Measurements from ENCODE around the gene TUBA1B.

TUBA1B gene

GRCh38 chr12:49091836-49092085 lies 39.4 kb downstream of the TUBA1B start:
- Histone ChIP-seq H3K36me3 (ENCODE audit: control insufficient read depth in 2 of 2, insufficient read depth in 1 of 2, low read length in 2 of 2) (peaks cover 3 to 14% of the 10 kb centered on the region in 2 experiments; a peak in 1 of 3 replicates), H3K9me3 (ENCODE audit: control insufficient read depth, insufficient read depth, low read depth, low read length) (no peaks in the 10 kb centered on the region), H3K27ac (ENCODE audit: extremely low read depth, low read depth, low read length) (no peak overlapping the region), H3K4me3 (ENCODE audit: low read depth, low read length) (peak overlapping the region; percentile 26), H3K4me1 (ENCODE audit: control insufficient read depth, insufficient read depth, low read length) (no peaks in the 10 kb centered on the region)
- TF ChIP-seq GLI4 (tag by site-specific recombination; IDR thresholded peaks at IDR 0.05) (no peak), ZNF335 (tag by site-specific recombination; conservative IDR thresholded peaks at IDR 0.05) (peak; percentile 56)
- TF ChIP-seq, protein P1, sequence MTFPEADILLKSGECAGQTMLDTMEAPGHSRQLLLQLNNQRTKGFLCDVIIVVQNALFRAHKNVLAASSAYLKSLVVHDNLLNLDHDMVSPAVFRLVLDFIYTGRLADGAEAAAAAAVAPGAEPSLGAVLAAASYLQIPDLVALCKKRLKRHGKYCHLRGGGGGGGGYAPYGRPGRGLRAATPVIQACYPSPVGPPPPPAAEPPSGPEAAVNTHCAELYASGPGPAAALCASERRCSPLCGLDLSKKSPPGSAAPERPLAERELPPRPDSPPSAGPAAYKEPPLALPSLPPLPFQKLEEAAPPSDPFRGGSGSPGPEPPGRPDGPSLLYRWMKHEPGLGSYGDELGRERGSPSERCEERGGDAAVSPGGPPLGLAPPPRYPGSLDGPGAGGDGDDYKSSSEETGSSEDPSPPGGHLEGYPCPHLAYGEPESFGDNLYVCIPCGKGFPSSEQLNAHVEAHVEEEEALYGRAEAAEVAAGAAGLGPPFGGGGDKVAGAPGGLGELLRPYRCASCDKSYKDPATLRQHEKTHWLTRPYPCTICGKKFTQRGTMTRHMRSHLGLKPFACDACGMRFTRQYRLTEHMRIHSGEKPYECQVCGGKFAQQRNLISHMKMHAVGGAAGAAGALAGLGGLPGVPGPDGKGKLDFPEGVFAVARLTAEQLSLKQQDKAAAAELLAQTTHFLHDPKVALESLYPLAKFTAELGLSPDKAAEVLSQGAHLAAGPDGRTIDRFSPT (tag by site-specific recombination; IDR thresholded peaks at IDR 0.05), result peak; percentile 32; the same call in 1 of the 2 replicates
- POLR2A ChIA-PET, result interaction anchor here (0.7 to 4.8 kb wide), 6 partner anchors 22 to 39 kb away, joined by 3 to 28 read pairs (median 6); partner anchors contain the start of genes RHEBL1 and TUBA1B
- CTCF ChIA-PET, result interaction anchor here (0.6 to 5.0 kb wide), 21 partner anchors 9 to 103 kb away, joined by 3 to 74 read pairs (median 5); partner anchors contain the start of genes LMBR1L and RHEBL1

DNA sequence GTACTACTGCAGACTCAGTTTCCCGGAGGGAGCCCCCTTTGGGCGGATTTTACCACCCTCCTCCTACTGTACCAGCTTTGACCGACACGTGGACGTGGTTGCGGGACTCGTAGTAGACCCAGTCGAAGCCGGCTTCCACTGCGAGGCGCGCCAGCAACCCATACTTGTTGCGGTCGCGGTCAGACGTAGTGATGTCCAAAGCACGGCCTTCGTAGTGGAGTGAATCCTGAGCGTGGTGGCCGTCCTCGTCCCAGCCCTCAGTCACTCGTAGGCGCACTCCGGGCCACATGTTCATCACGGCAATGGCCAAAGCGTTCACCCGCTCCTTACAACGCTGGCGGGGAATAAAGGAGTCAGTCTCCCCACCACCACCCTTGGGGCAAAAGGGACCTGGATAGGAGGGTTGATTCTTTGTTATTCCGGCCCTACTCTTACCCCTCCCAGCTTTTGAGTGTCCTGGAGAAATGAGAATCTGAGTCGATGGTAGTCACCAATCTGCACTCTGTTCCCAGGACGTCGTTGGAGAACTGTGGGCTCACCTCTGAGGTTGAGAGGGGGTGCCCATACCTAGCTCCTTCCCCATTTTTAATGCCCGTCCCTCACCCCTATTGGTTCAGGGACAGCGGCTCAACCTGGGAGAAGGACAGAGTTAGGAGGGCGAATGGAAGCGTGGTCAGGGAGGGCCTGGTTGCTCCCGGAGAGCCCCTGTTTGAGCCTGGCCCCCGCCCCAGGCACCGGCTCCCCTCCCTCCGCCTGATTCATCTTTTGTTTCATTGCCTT lies 39.9 kb downstream of the TUBA1B start:
- Histone ChIP-seq H3K9me3 (ENCODE audit: control insufficient read depth, insufficient read depth, low read depth, low read length) (no peaks in the 10 kb centered on the region), H3K4me1 (ENCODE audit: control insufficient read depth, insufficient read depth, low read length) (no peaks in the 10 kb centered on the region), H3K4me3 (ENCODE audit: low read depth, low read length) (no peak overlapping the region), H3K36me3 (ENCODE audit: control insufficient read depth in 2 of 2, insufficient read depth in 1 of 2, low read length in 2 of 2) (peaks cover 2 to 10% of the 10 kb centered on the region in 2 experiments; a peak in 1 of 3 replicates), H3K27ac (ENCODE audit: extremely low read depth, low read depth, low read length) (no peak overlapping the region)
- CTCF ChIA-PET, result interaction anchor here (0.6 to 5.0 kb wide), 20 partner anchors 10 to 103 kb away, joined by 3 to 74 read pairs (median 6); partner anchors contain the start of genes LMBR1L and RHEBL1
- POLR2A ChIA-PET, result interaction anchor here (0.7 to 4.8 kb wide), 5 partner anchors 22 to 40 kb away, joined by 3 to 28 read pairs (median 6); partner anchors contain the start of genes RHEBL1 and TUBA1B
- TF ChIP-seq ZNF433 (tag by site-specific recombination; IDR thresholded peaks at IDR 0.05; ENCODE audit: low read depth), result no peak
- TF ChIP-seq ZNF114 (tag by site-specific recombination; IDR thresholded peaks at IDR 0.05), result no peak
- no peak for TF ChIP-seq ZNF26 (tag by site-specific recombination; IDR thresholded peaks at IDR 0.05)
- TF ChIP-seq ZNF561 (tag by site-specific recombination; IDR thresholded peaks at IDR 0.05; ENCODE audit: borderline replicate concordance), result no peak
- no peak for TF ChIP-seq IKZF3 (tag by site-specific recombination; IDR thresholded peaks at IDR 0.05)
- no peak for TF ChIP-seq ZNF677 (tag by site-specific recombination; IDR thresholded peaks at IDR 0.05)
- TF ChIP-seq, protein P2, sequence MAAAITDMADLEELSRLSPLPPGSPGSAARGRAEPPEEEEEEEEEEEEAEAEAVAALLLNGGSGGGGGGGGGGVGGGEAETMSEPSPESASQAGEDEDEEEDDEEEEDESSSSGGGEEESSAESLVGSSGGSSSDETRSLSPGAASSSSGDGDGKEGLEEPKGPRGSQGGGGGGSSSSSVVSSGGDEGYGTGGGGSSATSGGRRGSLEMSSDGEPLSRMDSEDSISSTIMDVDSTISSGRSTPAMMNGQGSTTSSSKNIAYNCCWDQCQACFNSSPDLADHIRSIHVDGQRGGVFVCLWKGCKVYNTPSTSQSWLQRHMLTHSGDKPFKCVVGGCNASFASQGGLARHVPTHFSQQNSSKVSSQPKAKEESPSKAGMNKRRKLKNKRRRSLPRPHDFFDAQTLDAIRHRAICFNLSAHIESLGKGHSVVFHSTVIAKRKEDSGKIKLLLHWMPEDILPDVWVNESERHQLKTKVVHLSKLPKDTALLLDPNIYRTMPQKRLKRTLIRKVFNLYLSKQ (tag by site-specific recombination; IDR thresholded peaks at IDR 0.05; ENCODE audit: borderline replicate concordance), result no peak
- TF ChIP-seq HOXD13 (CRISPR knock-in tag; IDR thresholded peaks at IDR 0.05; ENCODE audit: borderline replicate concordance), result no peak
- no peak for TF ChIP-seq ZNF830 (tag by site-specific recombination; IDR thresholded peaks at IDR 0.05; ENCODE audit: low read depth)
- no peak for TF ChIP-seq ZBTB48 (tag by site-specific recombination; IDR thresholded peaks at IDR 0.05)
- TF ChIP-seq, protein P3, sequence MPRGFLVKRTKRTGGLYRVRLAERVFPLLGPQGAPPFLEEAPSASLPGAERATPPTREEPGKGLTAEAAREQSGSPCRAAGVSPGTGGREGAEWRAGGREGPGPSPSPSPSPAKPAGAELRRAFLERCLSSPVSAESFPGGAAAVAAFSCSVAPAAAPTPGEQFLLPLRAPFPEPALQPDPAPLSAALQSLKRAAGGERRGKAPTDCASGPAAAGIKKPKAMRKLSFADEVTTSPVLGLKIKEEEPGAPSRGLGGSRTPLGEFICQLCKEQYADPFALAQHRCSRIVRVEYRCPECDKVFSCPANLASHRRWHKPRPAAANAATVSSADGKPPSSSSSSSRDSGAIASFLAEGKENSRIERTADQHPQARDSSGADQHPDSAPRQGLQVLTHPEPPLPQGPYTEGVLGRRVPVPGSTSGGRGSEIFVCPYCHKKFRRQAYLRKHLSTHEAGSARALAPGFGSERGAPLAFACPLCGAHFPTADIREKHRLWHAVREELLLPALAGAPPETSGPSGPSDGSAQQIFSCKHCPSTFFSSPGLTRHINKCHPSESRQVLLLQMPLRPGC (tag by site-specific recombination; IDR thresholded peaks at IDR 0.05), result no peak
- no peak for TF ChIP-seq TRIM28 (IDR thresholded peaks at IDR 0.05; ENCODE audit: borderline replicate concordance, low read length)
- TF ChIP-seq ZNF792 (tag by site-specific recombination; IDR thresholded peaks at IDR 0.05), result no peak
- no peak for TF ChIP-seq ZNF202 (tag by site-specific recombination; IDR thresholded peaks at IDR 0.05; ENCODE audit: borderline replicate concordance)
- TF ChIP-seq ZNF530 (tag by site-specific recombination; IDR thresholded peaks at IDR 0.05; ENCODE audit: low read depth), result no peak
- TF ChIP-seq ZNF658 (tag by site-specific recombination; IDR thresholded peaks at IDR 0.05), result no peak
- TF ChIP-seq, protein P4, sequence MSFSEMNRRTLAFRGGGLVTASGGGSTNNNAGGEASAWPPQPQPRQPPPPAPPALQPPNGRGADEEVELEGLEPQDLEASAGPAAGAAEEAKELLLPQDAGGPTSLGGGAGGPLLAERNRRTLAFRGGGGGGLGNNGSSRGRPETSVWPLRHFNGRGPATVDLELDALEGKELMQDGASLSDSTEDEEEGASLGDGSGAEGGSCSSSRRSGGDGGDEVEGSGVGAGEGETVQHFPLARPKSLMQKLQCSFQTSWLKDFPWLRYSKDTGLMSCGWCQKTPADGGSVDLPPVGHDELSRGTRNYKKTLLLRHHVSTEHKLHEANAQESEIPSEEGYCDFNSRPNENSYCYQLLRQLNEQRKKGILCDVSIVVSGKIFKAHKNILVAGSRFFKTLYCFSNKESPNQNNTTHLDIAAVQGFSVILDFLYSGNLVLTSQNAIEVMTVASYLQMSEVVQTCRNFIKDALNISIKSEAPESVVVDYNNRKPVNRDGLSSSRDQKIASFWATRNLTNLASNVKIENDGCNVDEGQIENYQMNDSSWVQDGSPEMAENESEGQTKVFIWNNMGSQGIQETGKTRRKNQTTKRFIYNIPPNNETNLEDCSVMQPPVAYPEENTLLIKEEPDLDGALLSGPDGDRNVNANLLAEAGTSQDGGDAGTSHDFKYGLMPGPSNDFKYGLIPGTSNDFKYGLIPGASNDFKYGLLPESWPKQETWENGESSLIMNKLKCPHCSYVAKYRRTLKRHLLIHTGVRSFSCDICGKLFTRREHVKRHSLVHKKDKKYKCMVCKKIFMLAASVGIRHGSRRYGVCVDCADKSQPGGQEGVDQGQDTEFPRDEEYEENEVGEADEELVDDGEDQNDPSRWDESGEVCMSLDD (tag by site-specific recombination; IDR thresholded peaks at IDR 0.05), result no peak
